IPS-18a (cell line): ENCODE data around the gene DHDDS.

Experiments
- H3K27ac ChIP-seq: one replicate; pipeline ENCODE4 v1.5.1; 2013; ENCODE audit warnings: low read length
- H3K27me3 ChIP-seq: one replicate; pipeline ENCODE4 v1.6.1; 2013; ENCODE audit warnings: mild to moderate bottlenecking, low read length; ENCODE audit not compliant: control insufficient read depth, insufficient read depth
- H3K36me3 ChIP-seq: one replicate; pipeline ENCODE4 v1.6.1; 2013; ENCODE audit warnings: low read depth, low read length; ENCODE audit not compliant: control insufficient read depth
- H3K4me1 ChIP-seq: one replicate; pipeline ENCODE4 v1.6.1; 2013; ENCODE audit warnings: low read depth, low read length; ENCODE audit not compliant: control insufficient read depth
- H3K4me3 ChIP-seq: one replicate; pipeline ENCODE4 v1.5.1; 2013; ENCODE audit warnings: low read length
- H3K9ac ChIP-seq: one replicate; pipeline ENCODE4 v1.6.1; 2013; ENCODE audit warnings: mild to moderate bottlenecking, low read length, moderate library complexity
- H3K9me3 ChIP-seq: one replicate; pipeline ENCODE4 v1.6.1; 2013; ENCODE audit warnings: low read depth, low read length; ENCODE audit not compliant: control insufficient read depth

The DHDDS gene

DNA sequence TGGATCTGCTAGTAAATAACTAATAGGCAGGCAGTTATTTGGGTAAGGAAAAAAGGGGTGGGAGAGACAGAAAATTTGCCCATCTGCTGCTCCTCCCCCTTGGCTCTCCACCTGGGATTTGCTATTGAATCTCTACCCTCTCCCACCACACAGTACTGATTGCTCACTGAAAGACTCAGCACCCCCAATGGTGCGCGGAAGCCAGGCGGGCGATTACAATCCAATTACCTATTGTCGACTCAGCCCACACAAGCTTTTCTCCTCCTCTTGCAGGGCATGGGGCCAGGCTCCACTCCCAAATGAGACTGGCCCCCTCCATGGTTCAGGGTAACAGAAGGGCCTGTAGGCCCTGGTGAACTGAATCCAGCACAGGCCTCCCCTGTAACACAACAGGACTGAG is 37.4 kb downstream of the DHDDS start:
- H3K4me1 ChIP-seq: peaks cover 19% of the 10 kb centered on the region
- no peaks in the 10 kb centered on the region for H3K9me3 ChIP-seq
- no peak overlapping the region for H3K4me3 ChIP-seq
- peaks cover 6% of the 10 kb centered on the region for H3K27me3 ChIP-seq
- H3K36me3 ChIP-seq: peaks cover 47% of the 10 kb centered on the region
- no peak overlapping the region for H3K27ac ChIP-seq
- no peak overlapping the region for H3K9ac ChIP-seq

DNA sequence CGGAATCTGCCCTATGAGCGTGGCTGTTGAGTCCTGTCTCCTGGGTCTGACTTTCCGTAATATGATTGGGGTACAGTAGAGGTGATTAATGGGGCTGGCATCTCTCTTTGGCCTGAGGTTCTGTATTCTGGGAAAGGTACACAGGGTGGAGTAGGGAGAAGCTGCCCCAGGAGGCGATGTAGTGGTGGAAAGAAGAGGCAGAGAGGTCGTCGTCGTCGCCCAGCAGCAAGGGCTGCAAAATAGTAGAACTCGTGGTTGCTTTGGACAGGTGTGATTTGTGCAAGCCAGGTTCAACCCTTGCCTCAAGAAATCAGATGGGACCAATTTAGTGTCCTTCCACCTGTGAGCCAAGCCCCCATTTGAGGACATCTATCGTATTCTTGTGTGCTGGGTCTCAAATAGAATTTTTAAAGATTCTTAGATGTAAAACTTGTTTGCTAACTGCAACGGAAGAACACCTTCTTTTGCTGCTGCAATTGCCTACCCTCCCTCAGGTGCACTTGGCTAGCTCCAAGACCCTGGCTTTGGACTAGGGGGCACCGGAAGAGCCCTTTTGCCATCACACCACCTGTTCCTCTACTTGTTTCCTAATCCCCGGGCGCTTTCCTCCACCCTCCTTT is 38.9 kb downstream of the DHDDS start:
- Histone ChIP-seq H3K27ac (no peak overlapping the region), H3K27me3 (peaks cover 6% of the 10 kb centered on the region), H3K4me1 (peaks cover 19% of the 10 kb centered on the region), H3K9me3 (no peaks in the 10 kb centered on the region), H3K36me3 (peaks cover 41% of the 10 kb centered on the region), H3K4me3 (peak overlapping the region; percentile 68), H3K9ac (peak overlapping the region; percentile 95)

DNA sequence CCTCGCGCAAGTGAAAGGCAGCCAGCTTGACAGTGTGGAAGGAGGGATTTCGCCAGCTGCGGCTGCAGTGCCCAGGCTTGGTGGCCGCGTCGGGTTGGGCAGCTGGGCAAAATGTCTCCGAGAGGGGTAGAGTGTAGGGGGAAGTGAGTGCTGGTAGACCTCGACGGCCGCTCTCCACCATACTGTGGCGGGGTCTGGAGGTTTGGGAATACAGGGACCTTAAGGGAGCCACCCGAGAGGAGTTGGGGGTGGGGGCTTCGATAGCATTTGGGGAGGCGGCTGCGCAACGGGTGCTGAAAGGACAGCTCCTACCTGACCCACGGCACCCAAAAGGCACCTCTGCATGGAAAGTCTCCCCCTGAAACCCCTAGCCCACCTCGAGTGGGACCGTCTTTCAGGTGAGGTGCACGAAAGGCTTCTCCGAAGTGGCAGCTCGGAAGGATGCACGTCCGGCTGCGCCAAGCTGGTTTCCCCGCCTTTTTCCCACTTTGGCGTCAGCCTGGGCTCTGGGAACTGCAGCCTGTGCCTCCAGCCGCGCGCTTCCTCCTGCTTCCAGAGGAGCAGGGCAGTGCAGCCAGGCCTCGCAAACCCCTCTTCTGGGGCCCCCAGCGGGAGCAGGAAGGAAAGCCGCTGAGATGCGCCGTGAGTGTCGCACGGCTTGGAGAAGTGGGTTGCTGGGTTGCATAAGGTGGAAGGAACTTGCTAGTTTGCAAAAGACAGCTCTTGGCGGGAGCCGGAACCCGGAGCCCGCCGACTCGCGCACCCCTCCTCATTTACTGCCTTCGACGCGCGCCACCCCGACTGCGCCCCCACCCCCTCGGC is 39.6 kb downstream of the DHDDS start:
- Histone ChIP-seq H3K9ac (peak overlapping the region; percentile 95), H3K4me1 (peaks cover 19% of the 10 kb centered on the region), H3K36me3 (peaks cover 43% of the 10 kb centered on the region), H3K9me3 (no peaks in the 10 kb centered on the region), H3K4me3 (peak overlapping the region; percentile 68), H3K27ac (no peak overlapping the region), H3K27me3 (peaks cover 6% of the 10 kb centered on the region)

DNA sequence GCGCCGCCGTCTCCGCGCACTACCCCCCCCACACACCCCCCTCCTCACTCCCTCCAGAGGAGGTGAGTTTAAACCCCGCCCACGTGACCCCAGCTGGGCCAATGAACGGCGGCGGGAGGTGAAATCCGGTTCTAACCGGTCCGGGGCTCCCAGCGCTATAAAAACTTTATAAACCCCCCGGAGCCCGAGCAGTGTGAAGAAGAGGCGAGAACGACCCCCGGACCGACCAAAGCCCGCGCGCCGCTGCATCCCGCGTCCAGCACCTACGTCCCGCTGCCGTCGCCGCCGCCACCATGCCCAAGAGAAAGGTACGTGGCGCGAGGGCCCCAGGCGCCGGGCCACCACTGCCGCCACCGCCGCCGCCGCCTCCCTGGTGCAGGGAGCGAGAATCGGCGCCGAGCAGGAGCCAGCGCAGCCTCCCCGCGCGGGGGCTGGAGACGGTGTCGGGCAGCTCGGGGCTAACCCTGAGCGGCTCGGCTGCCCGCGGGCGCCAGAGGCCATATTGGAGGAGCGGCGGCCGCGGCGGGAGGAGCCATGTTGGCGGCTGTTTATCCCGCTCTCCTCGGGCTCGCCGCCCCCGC is 40.3 kb downstream of the DHDDS start, which contains the start of gene HMGN2:
Gene HMGN2 (plus strand): TSS at position 121 of the 581 bp plus-strand sequence. CDS start 173 bp downstream, at position 294.
- Histone ChIP-seq H3K4me1 (peaks cover 19% of the 10 kb centered on the region), H3K9me3 (no peaks in the 10 kb centered on the region), H3K9ac (peak within 1 kb of the TSS; percentile 95), H3K4me3 (peak within 1 kb of the TSS; percentile 98), H3K27me3 (peaks cover 6% of the 10 kb centered on the region), H3K36me3 (peaks cover 47% of the 10 kb centered on the region), H3K27ac (peak within 1 kb of the TSS; percentile 69)

DNA sequence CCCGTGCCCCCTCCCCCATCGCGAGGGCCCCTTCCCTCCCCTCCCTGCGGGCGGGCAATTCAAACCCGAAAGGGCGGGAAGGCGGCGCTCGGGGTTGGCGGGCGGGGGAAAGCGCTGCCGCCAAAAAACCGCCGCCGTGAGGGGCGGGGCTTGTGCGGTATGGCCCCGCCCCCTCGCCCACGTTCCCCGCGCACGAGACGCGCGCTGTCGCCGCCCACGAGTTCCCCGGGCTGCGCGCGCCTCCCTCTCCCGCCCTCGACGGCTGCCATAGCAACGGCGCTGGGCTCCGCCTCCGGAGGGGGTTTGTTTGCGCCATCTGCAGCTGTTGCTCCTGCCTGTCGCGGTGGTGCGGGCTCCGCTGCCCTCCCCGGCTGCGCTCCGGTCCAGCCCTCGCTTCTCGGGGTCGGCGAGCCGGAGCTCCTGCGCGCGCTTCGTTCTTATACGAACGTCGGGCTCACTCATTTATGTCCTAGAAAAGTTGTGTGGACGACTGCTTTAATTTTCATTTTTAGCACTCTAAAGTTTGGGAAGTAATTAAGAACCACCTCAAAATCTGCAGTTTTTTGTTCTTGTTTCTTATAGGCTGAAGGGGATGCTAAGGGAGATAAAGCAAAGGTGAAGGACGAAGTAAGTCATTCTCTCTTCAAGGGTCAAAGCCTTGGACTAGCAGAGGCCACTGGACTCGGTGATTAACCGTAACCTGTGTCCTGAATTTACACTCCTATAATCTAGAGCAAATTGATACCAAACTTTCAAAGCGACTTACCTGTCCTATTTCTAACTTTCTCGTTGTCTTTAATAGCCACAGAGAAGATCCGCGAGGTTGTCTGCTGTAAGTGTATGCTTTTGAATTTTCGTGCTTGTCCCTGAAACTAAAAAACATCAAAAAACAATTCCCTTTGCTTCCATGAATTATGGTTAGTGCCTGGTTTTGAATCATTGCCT is 41.1 kb downstream of the DHDDS start:
- peak overlapping the region; percentile 95 for H3K9ac ChIP-seq
- H3K9me3 ChIP-seq: no peaks in the 10 kb centered on the region
- peak overlapping the region; percentile 98 for H3K4me3 ChIP-seq
- H3K27me3 ChIP-seq: peaks cover 6% of the 10 kb centered on the region
- peaks cover 45% of the 10 kb centered on the region for H3K36me3 ChIP-seq
- no peak overlapping the region for H3K27ac ChIP-seq
- peaks cover 19% of the 10 kb centered on the region for H3K4me1 ChIP-seq

DNA sequence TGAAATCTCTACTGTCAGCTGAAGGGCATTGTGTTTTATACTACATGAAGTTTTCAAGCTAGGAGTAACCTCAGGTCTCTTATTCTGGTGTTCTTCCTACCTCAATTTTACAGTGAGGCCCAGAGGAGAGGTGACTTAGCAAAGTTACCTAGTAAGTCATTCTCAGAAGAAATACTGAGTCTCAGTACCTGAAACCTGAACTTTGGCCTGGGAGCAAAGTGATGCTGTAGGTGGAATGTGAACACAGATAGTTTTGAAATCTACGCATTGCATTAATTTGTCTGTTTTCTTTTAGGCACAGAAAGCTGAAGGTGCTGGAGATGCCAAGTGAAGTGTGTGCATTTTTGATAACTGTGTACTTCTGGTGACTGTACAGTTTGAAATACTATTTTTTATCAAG is 42.7 kb downstream of the DHDDS start:
- no peak overlapping the region for H3K9ac ChIP-seq
- H3K4me3 ChIP-seq: no peak overlapping the region
- no peaks in the 10 kb centered on the region for H3K9me3 ChIP-seq
- peaks cover 19% of the 10 kb centered on the region for H3K4me1 ChIP-seq
- peaks cover 47% of the 10 kb centered on the region for H3K36me3 ChIP-seq
- no peak overlapping the region for H3K27ac ChIP-seq
- peaks cover 6% of the 10 kb centered on the region for H3K27me3 ChIP-seq

DNA sequence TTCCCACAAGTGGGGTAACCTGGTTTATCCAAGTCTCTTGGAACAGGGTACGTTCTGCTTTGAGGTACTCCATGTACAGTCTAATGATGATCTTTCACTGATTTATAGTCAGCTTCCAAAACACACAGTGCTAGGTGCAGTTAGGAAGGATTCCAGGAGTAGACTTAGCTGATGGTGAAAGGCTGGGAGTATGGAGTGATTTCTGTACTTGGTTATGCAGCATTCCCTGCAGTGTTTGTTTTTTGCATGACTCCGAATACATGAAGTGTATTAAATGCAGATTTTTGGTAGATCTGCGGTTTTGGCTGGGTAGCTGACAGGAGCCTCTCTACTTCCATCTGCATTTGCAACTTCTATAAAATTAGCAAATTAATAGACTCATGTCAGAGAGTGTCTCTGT is 43.9 kb downstream of the DHDDS start:
- Histone ChIP-seq H3K36me3 (peaks cover 47% of the 10 kb centered on the region), H3K4me1 (peaks cover 13% of the 10 kb centered on the region), H3K9ac (no peak overlapping the region), H3K27ac (no peak overlapping the region), H3K4me3 (no peak overlapping the region), H3K9me3 (no peaks in the 10 kb centered on the region), H3K27me3 (peaks cover 1% of the 10 kb centered on the region)

DNA sequence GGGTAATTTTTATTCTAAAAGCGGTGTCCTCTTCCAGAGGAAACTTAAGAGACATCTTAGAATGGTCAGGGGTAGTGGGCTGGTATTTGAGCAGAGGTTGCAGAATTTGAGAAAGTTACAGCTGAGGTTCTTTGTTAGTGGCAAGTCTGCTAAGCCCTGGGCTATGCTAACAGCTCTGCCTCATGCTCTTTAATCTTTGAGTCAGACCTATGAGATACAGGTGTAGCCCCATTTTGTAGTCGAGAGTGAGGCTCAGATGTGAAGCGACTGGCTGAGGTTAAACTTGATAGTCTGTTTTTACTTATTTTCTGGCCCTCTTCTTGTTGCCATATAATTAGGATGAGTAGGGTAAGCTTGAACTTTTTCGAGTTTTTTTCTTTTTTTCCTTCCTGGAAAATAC is 44.8 kb downstream of the DHDDS start:
- Histone ChIP-seq H3K36me3 (peaks cover 47% of the 10 kb centered on the region), H3K9ac (no peak overlapping the region), H3K9me3 (no peaks in the 10 kb centered on the region), H3K27me3 (no peaks in the 10 kb centered on the region), H3K27ac (no peak overlapping the region), H3K4me1 (peaks cover 7% of the 10 kb centered on the region), H3K4me3 (no peak overlapping the region)

DNA sequence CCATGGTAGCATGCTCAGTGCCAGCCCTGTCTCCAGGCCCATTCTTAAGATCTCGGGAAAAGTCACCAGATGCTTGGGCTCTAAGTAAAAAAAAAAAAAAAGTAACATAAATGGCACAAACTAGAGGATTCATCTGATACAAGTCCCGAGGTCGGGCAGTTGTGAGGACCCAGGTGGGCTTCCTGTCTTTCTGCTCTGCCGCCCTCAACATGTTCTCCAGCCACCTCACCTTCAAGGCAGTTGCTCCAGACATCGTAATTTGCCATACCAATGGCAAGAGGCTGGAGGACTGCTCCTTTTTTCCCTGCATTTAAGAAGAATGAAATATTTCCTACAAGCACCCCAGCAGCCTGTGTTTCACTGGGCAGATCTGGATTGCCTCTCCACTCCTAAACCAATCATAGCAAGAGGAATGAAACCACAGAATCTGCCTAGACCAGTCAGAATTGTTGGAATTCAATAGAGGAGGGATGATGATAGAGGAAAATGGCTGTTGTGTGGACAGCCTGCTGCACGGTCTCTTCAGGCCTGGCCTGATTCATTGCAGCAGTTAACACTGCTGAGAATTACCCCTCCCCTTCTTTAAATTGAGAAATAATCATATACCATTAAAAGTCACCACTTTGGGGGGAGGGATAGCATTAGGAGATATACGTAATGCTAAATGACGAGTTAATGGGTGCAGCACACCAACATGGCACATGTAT is 45.5 kb downstream of the DHDDS start:
- Histone ChIP-seq H3K36me3 (peaks cover 47% of the 10 kb centered on the region), H3K9ac (no peak overlapping the region), H3K27me3 (no peaks in the 10 kb centered on the region), H3K4me1 (peaks cover 7% of the 10 kb centered on the region), H3K9me3 (no peaks in the 10 kb centered on the region), H3K27ac (no peak overlapping the region), H3K4me3 (no peak overlapping the region)

DNA sequence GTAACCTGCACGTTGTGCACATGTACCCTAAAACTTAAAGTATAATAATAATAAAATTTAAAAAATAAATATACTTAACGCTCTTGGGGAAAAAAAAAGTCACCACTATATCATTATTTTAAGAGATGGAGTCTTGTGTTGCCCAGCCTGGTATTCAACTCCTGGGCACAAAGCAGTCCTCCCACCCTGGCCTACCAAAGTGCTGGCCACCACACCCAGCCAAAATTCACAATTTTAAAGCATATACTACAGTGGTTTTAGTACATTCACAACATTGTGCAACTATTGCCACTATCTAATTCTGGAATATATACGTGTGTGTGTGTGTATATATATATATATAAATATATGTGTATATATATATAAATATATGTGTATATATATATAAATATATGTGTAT is 46.0 kb downstream of the DHDDS start:
- Histone ChIP-seq H3K36me3 (peaks cover 46% of the 10 kb centered on the region), H3K9me3 (no peaks in the 10 kb centered on the region), H3K27ac (no peak overlapping the region)

More for the DNA sequence above, 46.0 kb downstream of the DHDDS start:
- H3K27me3 ChIP-seq: no peaks in the 10 kb centered on the region
- H3K4me1 ChIP-seq: peaks cover 7% of the 10 kb centered on the region
- H3K4me3 ChIP-seq: no peak overlapping the region
- H3K9ac ChIP-seq: no peak overlapping the region
